Upper lobe of right lung (tissue), 1 donor: ENCODE results near the gene NUCB1. TPM values are rescaled to one million over a fixed set of nuclear protein-coding genes. Genes with fewer than 3 reads are reported as not detected.

Source experiments
- ATAC-seq: fragments of 200-7000 bp; cut with Tn5 transposase; one replicate; pipeline ENCODE4 v1.9.1; 2020; ENCODE audit warnings: mild to moderate bottlenecking, moderate library complexity
- DNase-seq: peaks from one replicate; pipeline ENCODE4 v3.0.0-alpha.2; 2020
- H3K27ac ChIP-seq: fragments of 200-600 bp; one replicate; pipeline ENCODE4 v1.8.0; 2022
- H3K27me3 ChIP-seq: fragments of 200-600 bp; one replicate; pipeline ENCODE4 v1.8.0; 2022; ENCODE audit warnings: mild to moderate bottlenecking
- H3K36me3 ChIP-seq: fragments of 200-600 bp; one replicate; pipeline ENCODE4 v1.8.0; 2022
- H3K4me1 ChIP-seq: fragments of 200-600 bp; one replicate; pipeline ENCODE4 v1.8.0; 2022
- H3K4me3 ChIP-seq: fragments of 200-600 bp; one replicate; pipeline ENCODE4 v1.8.0; 2022; ENCODE audit warnings: mild to moderate bottlenecking
- H3K9me3 ChIP-seq: fragments of 200-600 bp; one replicate; pipeline ENCODE4 v1.8.0; 2022
- intact Hi-C: fragments of 100-400 bp; cut with DNase I; formaldehyde crosslinking; loops from one replicate; pipeline ENCODE4 v1.11.0; 2022
- total RNA-seq: library from RNA; stranded (reverse); fragmentation: NEBNext Ultra II Directional; extraction: Animal tissue kit (Norgen Biotek cat#: 25700); gene quantifications from one replicate; pipeline ENCODE4 v1.2.1, GENCODE V29; 2021
- TF ChIP-seq, protein P1 (sequence below): fragments of 200-600 bp; IDR thresholded peaks from one replicate; pipeline ENCODE4 v1.8.0; 2022; ENCODE audit warnings: antibody characterized with exemption
- donor health status: DM: no; HTN: yes; CAD: no; lungs with severe emphysema.

Gene NUCB1
- total RNA-seq, 1 donor from 2014 or later, result 287 TPM

- TF ChIP-seq, protein P1, sequence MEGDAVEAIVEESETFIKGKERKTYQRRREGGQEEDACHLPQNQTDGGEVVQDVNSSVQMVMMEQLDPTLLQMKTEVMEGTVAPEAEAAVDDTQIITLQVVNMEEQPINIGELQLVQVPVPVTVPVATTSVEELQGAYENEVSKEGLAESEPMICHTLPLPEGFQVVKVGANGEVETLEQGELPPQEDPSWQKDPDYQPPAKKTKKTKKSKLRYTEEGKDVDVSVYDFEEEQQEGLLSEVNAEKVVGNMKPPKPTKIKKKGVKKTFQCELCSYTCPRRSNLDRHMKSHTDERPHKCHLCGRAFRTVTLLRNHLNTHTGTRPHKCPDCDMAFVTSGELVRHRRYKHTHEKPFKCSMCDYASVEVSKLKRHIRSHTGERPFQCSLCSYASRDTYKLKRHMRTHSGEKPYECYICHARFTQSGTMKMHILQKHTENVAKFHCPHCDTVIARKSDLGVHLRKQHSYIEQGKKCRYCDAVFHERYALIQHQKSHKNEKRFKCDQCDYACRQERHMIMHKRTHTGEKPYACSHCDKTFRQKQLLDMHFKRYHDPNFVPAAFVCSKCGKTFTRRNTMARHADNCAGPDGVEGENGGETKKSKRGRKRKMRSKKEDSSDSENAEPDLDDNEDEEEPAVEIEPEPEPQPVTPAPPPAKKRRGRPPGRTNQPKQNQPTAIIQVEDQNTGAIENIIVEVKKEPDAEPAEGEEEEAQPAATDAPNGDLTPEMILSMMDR, result no peak
- no peaks in the 10 kb centered on the region for H3K9me3 ChIP-seq
- H3K27ac ChIP-seq, result peak overlapping the region; percentile 95
- H3K27me3 ChIP-seq, result no peaks in the 10 kb centered on the region
- no peak for DNase-seq
- peak overlapping the region; percentile 89 for H3K4me3 ChIP-seq
- peaks cover 23% of the 10 kb centered on the region for H3K36me3 ChIP-seq
- H3K4me1 ChIP-seq, result peaks cover 41% of the 10 kb centered on the region
- no peak for ATAC-seq
- intact Hi-C loops, result no loop called here
Measured at GRCh38 chr19:48966541-48967345, 66.6 kb downstream of the NUCB1 start.

DNA sequence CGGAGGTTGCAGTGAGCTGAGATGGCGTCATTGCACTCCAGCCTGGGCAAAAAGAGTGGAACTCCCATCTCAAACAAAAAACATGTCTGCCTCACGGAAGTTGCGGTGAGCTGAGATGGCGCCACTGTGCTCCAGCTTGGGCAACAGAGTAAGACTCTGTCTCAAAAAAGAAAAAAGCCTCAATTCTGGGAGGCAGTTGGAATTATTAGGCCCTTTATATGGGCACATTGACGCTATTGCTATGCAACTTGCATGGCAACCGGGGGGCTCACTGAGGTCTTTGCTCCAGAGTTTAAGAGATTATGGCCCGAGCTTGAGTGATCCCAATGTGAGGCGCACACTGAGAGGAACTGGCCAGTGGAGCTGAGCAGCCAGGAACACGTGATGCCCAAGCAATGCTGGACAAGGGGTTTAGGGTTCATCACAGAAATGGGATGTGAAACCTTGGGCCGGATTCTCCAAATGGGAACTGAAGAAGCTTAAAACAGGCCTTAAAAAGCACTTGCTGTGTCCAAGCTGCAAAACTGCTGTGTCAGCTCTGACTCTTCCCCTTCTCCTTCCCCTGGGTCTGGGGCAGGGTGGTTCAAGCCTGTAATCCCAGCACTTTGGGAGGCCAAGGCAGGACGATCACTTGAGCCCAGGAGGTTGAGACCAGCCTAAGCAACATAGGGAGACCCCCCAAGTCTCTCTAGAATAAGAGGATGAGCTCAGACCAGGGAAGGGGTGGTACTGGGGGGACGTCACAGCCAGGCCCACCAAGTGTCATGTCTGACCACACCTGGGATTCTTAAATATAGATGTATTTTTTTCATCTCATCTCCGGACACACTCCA lies 67.5 kb downstream of the NUCB1 start:
- TF ChIP-seq, protein P1, result no peak
- intact Hi-C loops, result no loop called here
- DNase-seq (peak; percentile 77), ATAC-seq (peak; percentile 19)
- Histone ChIP-seq H3K27ac (peak overlapping the region; percentile 95), H3K4me3 (peak overlapping the region; percentile 89), H3K4me1 (peaks cover 38% of the 10 kb centered on the region), H3K36me3 (peaks cover 23% of the 10 kb centered on the region), H3K27me3 (no peaks in the 10 kb centered on the region), H3K9me3 (no peaks in the 10 kb centered on the region)

- ATAC-seq (no peak), DNase-seq (no peak)
- Histone ChIP-seq H3K36me3 (peaks cover 25% of the 10 kb centered on the region), H3K27me3 (no peaks in the 10 kb centered on the region), H3K4me3 (no peak overlapping the region), H3K27ac (peak overlapping the region; percentile 95), H3K4me1 (peaks cover 38% of the 10 kb centered on the region), H3K9me3 (no peaks in the 10 kb centered on the region)
- TF ChIP-seq, protein P1, result no peak
- intact Hi-C loops, result no loop called here
Measured at GRCh38 chr19:48968179-48968661, 68.1 kb downstream of the NUCB1 start.

GRCh38 chr19:48968813-48969218 lies 68.7 kb downstream of the NUCB1 start:
- Histone ChIP-seq H3K36me3 (peaks cover 31% of the 10 kb centered on the region), H3K9me3 (no peaks in the 10 kb centered on the region), H3K4me3 (no peak overlapping the region), H3K27me3 (no peaks in the 10 kb centered on the region), H3K4me1 (peaks cover 32% of the 10 kb centered on the region), H3K27ac (peak overlapping the region; percentile 95)
- intact Hi-C loops, result no loop called here
- DNase-seq (no peak), ATAC-seq (no peak)
- TF ChIP-seq, protein P1, result no peak

DNA sequence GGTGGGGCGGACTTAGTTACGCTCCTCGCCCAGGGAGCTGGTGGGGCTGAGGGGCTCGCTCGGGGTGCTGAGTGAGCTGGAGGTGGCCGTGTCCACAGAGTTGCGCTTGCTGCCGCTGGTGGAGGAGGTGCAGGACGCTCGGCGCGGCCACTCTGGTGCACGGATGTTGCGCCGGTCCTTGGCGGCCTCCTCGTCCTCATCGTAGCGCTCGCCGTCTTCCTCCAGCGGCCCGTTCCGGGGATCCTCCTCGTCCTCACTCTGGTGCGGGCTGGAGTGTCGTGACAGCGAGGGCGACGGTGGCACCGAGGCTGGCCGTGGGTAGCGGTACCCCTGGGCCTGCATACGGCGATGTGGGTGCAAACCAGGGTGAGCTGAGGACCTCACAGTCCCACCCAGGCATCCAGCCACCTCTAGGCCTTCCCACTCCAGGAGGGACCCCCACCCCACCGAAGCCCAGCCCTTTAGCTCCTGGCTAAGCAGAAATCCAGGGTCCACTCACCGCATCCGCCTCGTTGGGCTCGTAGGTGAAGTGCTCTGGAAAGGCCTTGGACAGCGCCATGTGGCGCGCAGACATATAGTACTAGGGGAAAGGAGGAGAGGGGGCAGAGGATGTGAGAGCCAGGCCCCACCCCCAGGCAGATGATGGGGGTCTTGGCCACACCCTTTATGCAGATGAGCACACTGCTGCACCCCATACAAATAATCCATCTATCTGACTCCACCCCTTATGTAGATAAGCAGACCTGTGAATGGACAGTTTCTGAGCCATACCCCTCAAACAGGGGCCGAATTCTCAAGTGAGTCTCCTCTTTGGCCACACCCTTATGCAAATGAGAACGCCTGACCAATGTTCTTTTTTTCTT lies 69.4 kb downstream of the NUCB1 start:
- ATAC-seq, result no peak
- DNase-seq, result peak; percentile 68
- H3K9me3 ChIP-seq, result no peaks in the 10 kb centered on the region
- TF ChIP-seq, protein P1, result no peak
- H3K36me3 ChIP-seq, result peaks cover 37% of the 10 kb centered on the region
- H3K27me3 ChIP-seq, result no peaks in the 10 kb centered on the region
- H3K4me3 ChIP-seq, result no peak overlapping the region
- H3K27ac ChIP-seq, result no peak overlapping the region
- intact Hi-C loops, result no loop called here
- peaks cover 25% of the 10 kb centered on the region for H3K4me1 ChIP-seq
